Measurements from ENCODE around the gene PSMD1. TPM values are rescaled to one million over a fixed set of nuclear protein-coding genes. Genes with fewer than 3 reads are reported as not detected.

The PSMD1 gene
- total and polyA plus RNA-seq, 12 donors = 39.8 to 113 (median 94.0) TPM

- Histone ChIP-seq H3K4me1 (no peaks in the 10 kb centered on the region), H3K9me3 (no peaks in the 10 kb centered on the region), H3K27ac (no peak overlapping the region), H3K36me3 (no peaks in the 10 kb centered on the region), H3K4me3 (no peak overlapping the region), H3K27me3 (peaks cover 0 to 47% (median 29%) of the 10 kb centered on the region in 7 donors)
- WGBS, 2 donors = 91 to 94% methylated on average over 4 of the region's 4 CpGs
- intact Hi-C loops (cut with DNase I) = loop anchor here in 1 of 10 donors (10.0 kb wide), 1 partner anchor 219 kb away; no protein-coding TSS in a partner anchor
- ATAC-seq (no peak), DNase-seq (no peak)
- TF ChIP-seq CTCF (IDR thresholded peaks at IDR 0.05) = no peak
Observed at GRCh38 chr2:231043796-231044195, 12.9 kb upstream of the PSMD1 start.

GRCh38 chr2:231046916-231047273 is 9.8 kb upstream of the PSMD1 start:
- no peak for ATAC-seq
- no peak for TF ChIP-seq CTCF (IDR thresholded peaks at IDR 0.05)

GRCh38 chr2:231047274-231047922 is 9.3 kb upstream of the PSMD1 start:
- Histone ChIP-seq H3K27me3 (peaks cover 0 to 30% (median 0%) of the 10 kb centered on the region in 7 donors), H3K27ac (no peak overlapping the region), H3K4me3 (no peak overlapping the region), H3K36me3 (no peaks in the 10 kb centered on the region), H3K4me1 (peaks cover 0 to 5% (median 3%) of the 10 kb centered on the region in 9 donors), H3K9me3 (no peaks in the 10 kb centered on the region)
- DNase-seq = no peak
- intact Hi-C loops (cut with DNase I) = loop anchor here in 1 of 10 donors (10.0 kb wide), 1 partner anchor 223 kb away; no protein-coding TSS in a partner anchor
- no peak for ATAC-seq
- TF ChIP-seq CTCF (IDR thresholded peaks at IDR 0.05) = no peak
- WGBS, 2 donors = 39 to 50% methylated on average over 8 of the region's 8 CpGs

More at GRCh38 chr2:231046916-231047273, 9.8 kb upstream of the PSMD1 start:
- H3K9me3 ChIP-seq = no peaks in the 10 kb centered on the region
- intact Hi-C loops (cut with DNase I) = loop anchor here in 1 of 10 donors (10.0 kb wide), 1 partner anchor 222 kb away; no protein-coding TSS in a partner anchor
- no peak overlapping the region for H3K27ac ChIP-seq
- 83 to 84% methylated on average over 5 of the region's 5 CpGs for WGBS, 2 donors
- H3K4me1 ChIP-seq = peaks cover 0 to under 1% (median 0%) of the 10 kb centered on the region in 9 donors
- no peak for DNase-seq
- peaks cover 0 to 35% (median 3%) of the 10 kb centered on the region in 7 donors for H3K27me3 ChIP-seq
- no peak overlapping the region for H3K4me3 ChIP-seq
- no peaks in the 10 kb centered on the region for H3K36me3 ChIP-seq

- 66 to 75% methylated on average over 10 of the region's 10 CpGs for WGBS, 2 donors
- DNase-seq (no peak), ATAC-seq (no peak)
- Histone ChIP-seq H3K4me3 (no peak overlapping the region), H3K9me3 (no peaks in the 10 kb centered on the region), H3K36me3 (no peaks in the 10 kb centered on the region), H3K27me3 (peaks cover 0 to 30% (median 0%) of the 10 kb centered on the region in 7 donors), H3K27ac (no peak overlapping the region), H3K4me1 (peaks cover 0 to 11% (median 6%) of the 10 kb centered on the region in 9 donors)
- no peak for TF ChIP-seq CTCF (IDR thresholded peaks at IDR 0.05)
- intact Hi-C loops (cut with DNase I) = loop anchor here in 1 of 10 donors (10.0 kb wide), 1 partner anchor 223 kb away; no protein-coding TSS in a partner anchor
Observed at GRCh38 chr2:231047923-231048915, 8.4 kb upstream of the PSMD1 start.
